Activated naive CD4-positive, alpha-beta T cell treated with anti-CD3 and anti-CD28 coated beads, Interleukin-2, amount 50 U/mL, for 72 hours (primary cell): Measurements from ENCODE around the gene STBD1. TPM values are rescaled to one million over a fixed set of nuclear protein-coding genes. Genes with fewer than 3 reads are reported as not detected.
A peak's percentile ranks its signal among the peaks of the same experiment; 100 is the strongest.
"Not testable (repeated sequence)": the region's sequence is repeated elsewhere in the genome, so short reads cannot be mapped to it uniquely, and the experiment has no call there.

Source experiments
- ATAC-seq, 2 donors: fragments of 150-1000 bp; cut with Tn5 transposase; 2 replicates each; pipeline ENCODE4 v1.10.0; 2021; ENCODE audit warnings: mild to moderate bottlenecking in 2 of 2, moderate library complexity in 2 of 2
- DNase-seq, 2 donors: peaks; one replicate each; pipeline ENCODE4 v3.0.0; 2021 to 2022; ENCODE audit warnings: low spot score in 2 of 2
- H3K27ac Mint-ChIP-seq, 2 donors: one replicate each; pipeline ENCODE4 v1.8.0; 2022; ENCODE audit warnings: mild to moderate bottlenecking in 2 of 2, mixed read lengths in 2 of 2
- H3K36me3 Mint-ChIP-seq, 2 donors: one replicate each; pipeline ENCODE4 v1.8.0; 2022; ENCODE audit warnings: mixed read lengths in 2 of 2
- H3K9me3 Mint-ChIP-seq, 2 donors: one replicate each; pipeline ENCODE4 v1.8.0; 2022; ENCODE audit warnings: mixed read lengths in 2 of 2
- total RNA-seq, 2 donors: library from RNA; stranded (reverse); gene quantifications; one replicate each; pipeline ENCODE4 v1.2.3, GENCODE V29; 2022

The STBD1 gene
- total RNA-seq, 2 donors from 2014 or later = 0.19 TPM; not detected in 1

DNA sequence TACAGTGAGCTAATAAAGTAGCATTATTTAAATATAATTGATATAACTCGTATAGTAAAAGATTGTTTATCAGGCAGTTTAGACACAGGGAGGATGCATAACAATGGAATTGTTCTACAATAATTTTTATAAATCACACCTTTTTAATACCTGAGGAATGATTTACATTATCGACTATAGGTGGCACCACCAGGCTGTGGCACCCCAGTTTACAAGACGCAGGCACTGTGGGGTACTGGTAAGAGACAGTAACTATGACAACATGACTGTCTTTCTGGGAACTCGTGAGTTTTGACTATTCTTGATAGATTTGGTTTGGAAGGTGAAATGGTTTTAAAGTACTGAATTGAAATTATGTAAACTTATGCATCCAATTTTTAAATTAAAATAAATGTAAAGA lies 27.1 kb upstream of the STBD1 start:
- H3K36me3 Mint-ChIP-seq = no peaks in the 10 kb centered on the region
- DNase-seq (peak in 1 of 2 donors; percentile 7), ATAC-seq (peak in 1 of 2 donors; percentile 76)
- H3K9me3 Mint-ChIP-seq = no peaks in the 10 kb centered on the region
- H3K27ac Mint-ChIP-seq = no peak overlapping the region

DNA sequence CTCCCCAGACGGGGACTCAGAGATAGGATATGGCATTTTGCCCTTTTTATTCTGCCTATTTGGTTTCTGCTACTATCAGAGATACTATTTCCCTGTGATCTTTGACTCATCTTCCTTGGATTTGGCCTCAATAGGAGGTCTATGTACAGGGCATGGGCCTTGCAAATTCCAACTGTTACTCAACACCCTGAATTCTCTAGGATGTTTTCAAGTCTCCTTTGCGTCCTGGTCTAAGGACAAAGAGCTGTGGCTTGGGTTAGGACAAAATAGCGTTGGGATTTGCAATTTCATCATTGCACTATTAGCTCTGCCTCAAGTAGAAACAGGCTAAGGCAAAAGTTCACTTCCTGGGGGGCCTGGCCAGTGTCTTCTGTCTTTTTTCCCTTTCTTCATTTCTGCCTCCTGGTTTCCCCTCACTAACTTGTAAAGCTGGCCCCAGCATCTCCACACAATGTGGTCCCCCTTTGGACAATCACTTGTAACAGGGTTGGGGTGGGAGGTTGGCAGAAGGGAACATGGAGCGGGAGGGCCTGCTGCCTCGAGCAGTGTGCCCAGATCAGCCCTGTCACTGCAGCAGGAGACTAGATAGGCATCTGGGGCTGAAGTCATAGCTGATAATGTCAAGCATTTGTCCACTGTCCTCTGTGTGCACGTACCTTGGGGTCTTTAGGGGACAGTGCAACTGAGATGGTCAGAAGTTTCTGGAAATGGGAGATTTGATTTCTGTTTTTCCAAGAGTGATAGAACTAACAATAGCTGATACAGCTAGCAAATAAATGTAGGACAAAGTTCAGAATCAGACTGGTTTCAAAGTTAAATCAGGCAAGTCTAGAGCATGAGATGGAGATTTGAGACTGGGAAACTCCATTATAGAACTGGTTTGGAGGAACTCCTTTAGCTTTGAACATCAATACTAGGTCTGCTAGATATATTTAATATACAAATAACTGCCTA lies 25.8 kb upstream of the STBD1 start:
- no peaks in the 10 kb centered on the region for H3K36me3 Mint-ChIP-seq
- DNase-seq = no peak
- no peak overlapping the region for H3K27ac Mint-ChIP-seq
- no peak for ATAC-seq
- H3K9me3 Mint-ChIP-seq = no peaks in the 10 kb centered on the region

DNA sequence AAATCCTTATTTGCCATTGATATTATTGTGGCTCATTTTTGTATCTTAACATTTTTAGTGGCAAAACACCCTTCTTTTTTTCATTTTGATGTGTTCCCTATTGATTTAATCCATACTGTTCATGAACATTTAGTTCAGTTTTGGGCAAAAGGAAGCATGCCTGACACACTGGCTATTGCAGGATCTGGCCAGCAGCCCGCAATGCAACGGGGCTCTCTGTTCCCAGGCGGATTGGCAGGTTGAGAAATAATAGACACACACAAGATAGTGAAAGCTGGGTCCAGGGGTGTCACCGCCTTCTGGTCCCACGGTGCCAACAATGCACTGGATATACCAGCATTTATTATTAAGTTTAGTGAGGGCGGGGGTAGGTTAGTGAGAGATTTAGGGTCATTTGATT lies 24.9 kb upstream of the STBD1 start:
- DNase-seq = not testable (repeated sequence)

DNA sequence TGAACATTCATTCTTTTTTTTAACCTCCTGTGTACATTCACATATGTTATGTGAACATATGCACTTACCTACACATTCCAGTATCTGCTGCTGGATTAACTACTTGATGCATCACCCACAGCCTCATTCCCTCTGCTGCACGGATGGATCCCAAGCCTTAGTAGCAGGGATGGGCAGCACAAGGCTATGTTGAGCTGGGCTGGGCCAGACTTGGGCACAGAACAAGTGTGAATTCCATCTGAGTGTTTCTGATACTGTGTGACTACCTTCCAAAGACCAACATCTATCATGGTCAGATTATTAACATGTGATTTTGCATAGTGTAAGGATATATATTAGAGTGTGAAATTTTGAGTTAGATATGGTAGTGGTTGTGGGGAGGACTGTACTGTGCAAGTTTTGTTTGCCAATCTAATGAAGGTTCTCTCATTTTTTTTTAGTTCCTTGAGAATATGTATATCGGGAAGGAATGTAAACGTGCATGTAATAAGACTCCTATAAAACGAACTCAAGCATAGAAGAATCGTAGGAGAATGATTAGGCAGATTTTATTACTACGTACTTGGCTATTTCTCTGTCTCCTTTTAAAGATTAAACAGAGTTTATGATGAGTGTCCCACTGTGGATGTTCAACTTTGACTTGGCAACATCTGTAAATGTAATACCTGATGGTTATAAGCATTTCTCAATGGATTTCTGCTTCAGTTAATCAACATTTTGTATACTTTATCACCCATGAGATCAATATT lies 23.4 kb upstream of the STBD1 start:
- no peaks in the 10 kb centered on the region for H3K36me3 Mint-ChIP-seq
- no peaks in the 10 kb centered on the region for H3K9me3 Mint-ChIP-seq
- ATAC-seq (no peak), DNase-seq (no peak)
- H3K27ac Mint-ChIP-seq = no peak overlapping the region

More for the DNA sequence above, 24.9 kb upstream of the STBD1 start:
- H3K36me3 Mint-ChIP-seq, H3K9me3 Mint-ChIP-seq, ATAC-seq, H3K27ac Mint-ChIP-seq: not testable (repeated sequence)

DNA sequence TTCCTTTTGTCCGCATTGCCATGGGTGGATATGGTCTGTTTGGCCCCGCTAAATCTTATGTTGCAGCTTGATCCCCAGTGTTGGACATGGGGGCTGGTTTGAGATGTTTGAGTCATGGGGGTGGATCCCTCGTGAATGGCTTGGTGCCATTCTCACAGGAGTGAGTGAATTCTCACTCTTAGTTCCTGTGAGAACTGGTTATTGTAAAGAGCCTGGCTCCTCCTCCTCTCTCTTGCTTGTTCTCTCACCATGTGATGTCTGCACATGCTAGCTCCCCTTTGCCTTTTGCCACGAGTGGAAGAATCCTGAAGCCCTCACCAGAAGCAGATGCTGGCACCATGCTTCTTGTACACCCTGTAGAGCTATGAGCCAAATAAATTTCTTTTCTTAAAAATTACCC lies 22.6 kb upstream of the STBD1 start:
- DNase-seq (no peak), ATAC-seq (no peak)
- H3K36me3 Mint-ChIP-seq = no peaks in the 10 kb centered on the region
- no peak overlapping the region for H3K27ac Mint-ChIP-seq
- H3K9me3 Mint-ChIP-seq = no peaks in the 10 kb centered on the region

DNA sequence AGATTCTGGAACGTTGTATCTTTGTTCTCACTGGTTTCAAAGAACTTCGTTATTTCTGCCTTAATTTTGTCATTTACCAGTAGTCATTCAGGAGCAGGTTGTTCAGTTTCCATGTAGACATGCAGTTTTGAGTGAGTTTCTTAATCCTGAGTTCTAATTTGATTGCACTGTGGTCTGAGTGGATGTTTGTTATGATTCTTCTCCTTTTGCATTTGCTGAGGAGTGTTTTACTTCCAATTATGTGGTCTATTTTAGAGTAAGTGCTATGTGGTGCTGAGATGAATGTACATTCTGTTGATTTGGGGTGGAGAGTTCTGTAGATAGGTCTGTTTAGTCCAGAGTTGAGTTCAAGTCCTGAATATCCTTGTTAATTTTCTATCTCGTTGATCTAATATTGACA lies 18.7 kb upstream of the STBD1 start:
- not testable (repeated sequence) for ATAC-seq, H3K27ac Mint-ChIP-seq, DNase-seq, H3K9me3 Mint-ChIP-seq, H3K36me3 Mint-ChIP-seq

DNA sequence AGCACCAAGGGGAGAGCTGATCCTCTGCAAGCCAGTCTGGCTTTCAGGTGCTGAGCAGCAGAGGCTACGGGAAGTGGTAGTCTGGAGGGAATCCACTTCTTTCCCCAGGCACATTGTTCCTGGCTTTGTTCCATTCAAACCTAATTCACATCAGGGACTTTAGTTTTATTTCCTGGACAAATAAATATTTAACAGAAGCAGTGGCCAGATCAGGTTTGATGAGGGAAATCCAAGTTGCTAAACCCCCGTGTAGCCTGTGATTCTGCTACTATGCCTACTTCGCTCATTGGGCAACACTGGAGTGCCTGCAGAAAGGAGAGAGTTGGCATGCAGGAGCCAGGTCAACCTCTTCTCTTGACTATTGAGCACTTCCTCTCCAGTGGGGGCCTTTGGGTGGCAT lies 13.8 kb upstream of the STBD1 start:
- Mint-ChIP-seq H3K9me3 (peaks cover 9 to 11% of the 10 kb centered on the region in 2 donors), H3K27ac (no peak overlapping the region), H3K36me3 (peaks cover 8 to 15% of the 10 kb centered on the region in 2 donors)
- DNase-seq = no peak
- ATAC-seq = no peak

DNA sequence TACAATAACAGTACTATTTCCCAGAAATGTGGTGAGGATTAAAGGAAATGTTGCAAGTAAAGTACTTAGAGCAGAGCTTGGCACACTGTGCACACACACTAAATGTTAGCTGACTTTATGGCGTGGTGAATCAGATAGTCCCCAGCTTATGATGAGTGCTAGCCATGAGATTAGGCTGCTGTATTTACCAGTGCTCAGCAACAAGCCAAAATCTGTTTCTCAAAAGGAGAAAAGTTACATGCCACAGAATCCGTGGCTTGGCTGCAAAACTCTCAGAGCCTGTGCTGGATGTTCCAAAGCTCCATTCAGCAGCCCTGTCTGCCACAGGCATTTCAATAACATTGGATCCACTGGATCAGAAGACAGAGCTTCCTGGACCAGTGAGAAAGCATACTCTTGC lies 12.8 kb upstream of the STBD1 start:
- no peak for DNase-seq
- Mint-ChIP-seq H3K27ac (no peak overlapping the region), H3K9me3 (peaks cover 16% of the 10 kb centered on the region in 2 donors), H3K36me3 (peaks cover 14 to 22% of the 10 kb centered on the region in 2 donors)
- ATAC-seq = no peak

DNA sequence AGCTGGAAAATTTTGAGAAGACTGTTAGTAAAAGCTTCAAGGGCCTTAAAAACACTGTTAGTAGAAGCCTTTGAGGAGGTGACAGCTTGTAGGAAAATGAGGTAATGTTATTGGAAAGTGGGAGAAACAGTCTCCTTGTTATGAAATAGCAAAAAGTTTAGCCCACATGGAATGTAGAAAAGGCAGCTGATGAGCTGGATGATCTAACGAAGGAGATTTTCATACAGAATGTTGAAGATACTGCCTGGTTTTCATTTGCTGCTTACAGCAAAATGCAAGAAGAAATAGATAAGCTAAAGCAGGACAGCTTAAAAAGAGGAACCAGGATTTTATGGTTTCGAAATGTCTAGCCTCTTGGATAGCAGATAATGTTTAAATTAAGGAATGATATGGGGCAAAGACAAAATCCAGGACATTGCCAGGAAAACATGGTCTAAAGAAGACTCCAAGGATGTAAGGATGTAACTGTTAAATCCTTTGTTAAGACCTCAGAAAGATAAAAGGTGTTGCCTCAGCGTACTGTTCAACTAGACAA lies 10.2 kb upstream of the STBD1 start:
- no peak for DNase-seq
- Mint-ChIP-seq H3K27ac (no peak overlapping the region), H3K9me3 (peaks cover 16 to 18% of the 10 kb centered on the region in 2 donors), H3K36me3 (peaks cover 14 to 34% of the 10 kb centered on the region in 2 donors)
- ATAC-seq = no peak

DNA sequence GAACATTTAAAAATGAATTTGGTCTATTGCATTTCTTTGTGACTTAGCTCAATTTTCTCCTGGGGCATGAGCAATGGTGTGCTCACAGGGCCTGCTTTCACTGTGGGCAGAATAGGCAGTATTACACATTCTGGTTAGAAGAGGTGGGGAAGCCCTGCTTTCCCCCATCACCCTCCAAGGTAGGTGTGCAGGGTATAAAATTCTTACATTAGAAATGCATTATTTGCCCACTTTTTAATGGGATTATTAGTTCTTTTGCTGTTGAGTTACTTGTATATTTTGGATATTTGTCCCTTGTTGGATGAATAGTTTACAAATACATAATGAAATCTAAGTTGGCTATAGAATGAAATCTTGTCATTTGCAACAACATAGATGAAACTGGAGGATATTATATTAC lies 8.3 kb upstream of the STBD1 start:
- DNase-seq (no peak), ATAC-seq (no peak)
- H3K9me3 Mint-ChIP-seq = peaks cover 16 to 18% of the 10 kb centered on the region in 2 donors
- H3K36me3 Mint-ChIP-seq = peaks cover 14 to 34% of the 10 kb centered on the region in 2 donors
- no peak overlapping the region for H3K27ac Mint-ChIP-seq

DNA sequence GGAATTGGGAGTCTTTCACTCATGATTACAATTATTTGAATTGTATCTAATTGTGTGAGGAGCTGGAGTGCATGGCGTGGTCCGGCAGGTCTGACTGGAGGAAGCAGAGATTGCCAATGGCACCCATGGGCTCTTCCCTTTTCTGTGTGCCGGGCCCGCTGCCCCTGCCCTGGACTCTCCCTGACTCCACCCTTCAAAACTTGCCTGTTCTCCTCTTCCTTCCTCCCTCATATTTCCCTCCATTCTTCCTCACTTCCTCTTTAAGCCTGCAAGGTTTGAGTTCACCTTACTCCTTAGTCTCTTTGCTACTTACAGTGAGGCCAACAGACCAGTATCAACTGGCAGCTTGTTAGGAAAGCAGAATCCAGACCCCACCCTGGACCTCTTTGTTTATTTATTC lies 6.5 kb upstream of the STBD1 start:
- no peak overlapping the region for H3K27ac Mint-ChIP-seq
- H3K9me3 Mint-ChIP-seq = peaks cover 13 to 16% of the 10 kb centered on the region in 2 donors
- ATAC-seq (no peak), DNase-seq (no peak)
- peaks cover 14 to 34% of the 10 kb centered on the region in 2 donors for H3K36me3 Mint-ChIP-seq

DNA sequence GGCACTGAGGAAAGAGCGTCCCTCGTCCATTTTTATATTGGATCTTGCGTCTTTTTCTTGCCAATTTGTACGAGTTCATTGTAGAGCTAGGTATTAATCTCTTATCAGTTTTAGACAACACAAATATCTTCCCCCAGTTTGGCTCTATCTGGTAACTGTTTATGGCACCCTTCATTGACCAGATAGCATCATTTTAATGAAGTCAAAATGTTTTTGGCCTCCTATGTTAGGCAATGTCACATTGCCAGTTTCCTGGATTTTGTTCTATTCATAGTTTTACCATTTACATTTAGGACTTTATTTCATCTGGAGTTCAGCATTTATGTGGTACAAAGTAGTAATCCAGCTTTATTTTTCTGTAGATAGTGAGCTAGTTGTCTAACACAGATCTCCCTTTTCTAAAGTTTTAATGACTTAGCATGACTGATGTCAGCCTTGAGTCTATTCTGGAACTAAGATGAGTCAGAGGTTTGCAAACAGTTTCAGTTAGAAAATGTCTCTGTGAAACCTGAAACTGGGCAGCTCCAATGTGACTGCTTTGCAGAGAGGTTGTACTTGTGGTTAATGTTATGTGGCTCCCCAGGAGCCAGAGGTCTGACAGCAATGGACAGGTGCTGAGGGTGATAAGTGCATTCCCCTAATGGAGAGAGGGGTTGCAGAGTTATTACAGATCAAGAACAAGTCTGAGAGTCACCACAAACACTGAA lies 5.3 kb upstream of the STBD1 start:
- Mint-ChIP-seq H3K27ac (no peak overlapping the region), H3K9me3 (peaks cover 12 to 13% of the 10 kb centered on the region in 2 donors), H3K36me3 (peaks cover 9 to 27% of the 10 kb centered on the region in 2 donors)
- DNase-seq (peak in 1 of 2 donors; percentile 54), ATAC-seq (peak; percentile 83 to 90)

DNA sequence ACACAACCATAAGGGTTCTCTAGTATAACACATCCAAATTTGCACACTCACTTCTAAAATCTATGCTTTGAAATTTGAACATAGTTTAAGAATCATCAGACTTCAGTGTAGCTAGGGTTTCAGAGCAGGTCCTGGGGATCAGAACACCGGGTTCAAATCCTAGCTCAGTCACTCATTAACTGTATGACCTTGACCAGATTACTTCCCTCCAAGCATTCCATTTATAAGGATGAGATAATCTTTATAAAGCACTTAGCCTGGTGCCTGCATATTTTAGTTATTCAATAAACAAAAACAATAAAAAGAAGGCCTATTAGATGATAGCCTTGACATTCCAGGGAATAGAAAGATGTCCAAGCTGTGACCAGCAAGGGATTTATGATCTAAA lies 4.8 kb upstream of the STBD1 start:
- no peak for ATAC-seq

DNA sequence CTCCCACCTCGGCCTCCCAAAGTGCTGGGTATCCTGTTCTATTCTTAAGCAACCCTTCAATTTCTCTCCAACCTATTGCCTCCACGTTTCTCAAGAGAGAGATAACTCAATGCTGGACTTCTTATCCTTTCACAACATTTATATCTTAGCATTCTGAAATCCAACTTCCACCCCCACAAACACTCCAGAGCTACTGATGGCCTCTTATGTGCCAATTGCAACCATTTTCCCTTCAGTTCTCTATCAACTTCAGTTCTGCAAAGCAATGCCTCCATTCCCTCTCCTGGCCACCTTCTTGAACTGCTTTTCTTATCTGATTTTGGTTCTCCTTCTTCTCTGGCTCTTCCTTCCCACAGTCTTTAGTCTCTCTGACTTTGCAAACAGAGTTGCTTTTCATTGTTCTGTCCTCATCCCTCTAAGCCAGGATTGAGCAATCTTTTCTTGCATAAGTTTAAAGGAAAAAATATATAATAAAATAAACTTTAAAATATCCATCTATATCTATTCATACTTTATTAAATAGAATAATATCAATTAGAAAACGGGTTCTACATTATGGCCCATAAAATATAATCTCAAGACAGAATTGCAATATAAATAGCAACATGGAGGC lies 3.6 kb upstream of the STBD1 start:
- Mint-ChIP-seq H3K27ac (no peak overlapping the region), H3K9me3 (peaks cover 5 to 13% of the 10 kb centered on the region in 2 donors), H3K36me3 (peaks cover 6 to 19% of the 10 kb centered on the region in 2 donors)
- DNase-seq = no peak
- no peak for ATAC-seq

More for the DNA sequence above, 4.8 kb upstream of the STBD1 start:
- Mint-ChIP-seq H3K36me3 (peaks cover 6 to 22% of the 10 kb centered on the region in 2 donors), H3K9me3 (peaks cover 9 to 13% of the 10 kb centered on the region in 2 donors), H3K27ac (no peak overlapping the region)
- DNase-seq = no peak

DNA sequence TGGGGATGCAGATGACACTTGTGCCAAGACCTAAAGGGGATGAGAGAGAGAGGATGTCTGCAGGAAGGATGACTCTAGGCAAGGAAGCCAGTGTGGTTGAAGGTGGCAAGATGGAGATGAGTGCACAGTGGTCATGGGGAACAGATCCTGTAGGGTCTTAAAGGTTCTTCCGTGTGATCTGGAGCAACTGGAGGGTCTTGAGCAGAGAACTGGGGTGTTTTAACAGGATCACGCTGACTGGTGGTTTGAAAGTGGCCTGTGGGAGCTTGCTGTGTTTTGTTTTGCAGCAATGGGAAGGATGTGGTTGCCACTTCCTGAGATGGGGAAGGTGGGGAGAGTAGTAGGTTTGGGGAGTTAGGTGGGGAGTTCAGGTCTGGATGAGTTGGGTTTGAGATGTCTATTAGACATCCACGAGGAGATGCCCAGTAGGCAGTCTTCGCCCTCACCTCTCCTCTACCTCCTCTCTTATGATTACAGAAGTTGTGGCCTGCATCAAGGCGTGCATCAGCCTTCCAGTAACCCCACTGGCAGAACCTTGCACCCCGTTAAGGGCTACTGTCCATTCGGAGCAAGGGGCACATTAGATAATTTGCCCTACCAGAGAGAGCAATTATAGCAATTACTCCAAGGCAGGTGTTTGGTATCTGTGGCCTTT lies 1.4 kb upstream of the STBD1 start:
- no peak overlapping the region for H3K27ac Mint-ChIP-seq

More for the DNA sequence above, 1.4 kb upstream of the STBD1 start:
- Mint-ChIP-seq H3K36me3 (peaks cover 0 to 4% of the 10 kb centered on the region in 2 donors), H3K9me3 (peaks cover 0 to 4% of the 10 kb centered on the region in 2 donors)
- DNase-seq (peak in 1 of 2 donors; percentile 23), ATAC-seq (peak; percentile 59)
